Fibroblast of lung (primary cell): ENCODE results near the gene GIMAP6. TPM values are rescaled to one million over a fixed set of nuclear protein-coding genes. Genes with fewer than 3 reads are reported as not detected.

Experiments
- DNase-seq, 2 donors: peaks; one replicate each; pipeline versions ENCODE4 v3.0.0 to v3.0.0-alpha.2; 2010; ENCODE audit warnings: low read depth in 2 of 2
- H2AFZ ChIP-seq: 2 replicates; pipeline ENCODE4 v1.5.1; 2012; ENCODE audit warnings: low read length, control low read depth, inconsistent platforms
- H3K27ac ChIP-seq: 2 replicates; pipeline ENCODE4 v1.5.1; 2011; ENCODE audit warnings: low read length, control low read depth; ENCODE audit not compliant: insufficient read depth
- H3K27me3 ChIP-seq: 2 replicates; pipeline ENCODE4 v1.5.1; 2011; ENCODE audit warnings: mild to moderate bottlenecking, low read length; ENCODE audit not compliant: control insufficient read depth, insufficient read depth
- H3K36me3 ChIP-seq: 2 replicates; pipeline ENCODE4 v1.5.1; 2011; ENCODE audit warnings: low read length; ENCODE audit not compliant: control insufficient read depth, insufficient read depth
- H3K4me1 ChIP-seq: 2 replicates; pipeline ENCODE4 v1.5.1; 2011; ENCODE audit warnings: low read length; ENCODE audit not compliant: control insufficient read depth, insufficient read depth; ENCODE audit errors: extremely low read depth
- H3K4me2 ChIP-seq: 2 replicates; pipeline ENCODE4 v1.5.1; 2011; ENCODE audit warnings: low read length, control low read depth; ENCODE audit not compliant: insufficient read depth; ENCODE audit errors: extremely low read depth
- H3K4me3 ChIP-seq, 4 experiments: fragments of 200-600 bp in 1 of 4; sonication (generic) in 1 of 4; replicated peaks in 1 of 4; 2 replicates each; pipeline ENCODE4 v1.5.1; 2011 to 2016; ENCODE audit warnings: low read length in 4 of 4, low read depth in 3 of 4, mild to moderate bottlenecking in 3 of 4, control low read depth in 2 of 4, inconsistent platforms in 1 of 4, mixed read lengths in 1 of 4; ENCODE audit not compliant: insufficient read depth in 1 of 4; ENCODE audit errors: control extremely low read depth in 1 of 4
- H3K79me2 ChIP-seq: 2 replicates; pipeline ENCODE4 v1.5.1; 2012; ENCODE audit warnings: mild to moderate bottlenecking, low read length, inconsistent platforms; ENCODE audit not compliant: control insufficient read depth, insufficient read depth
- H3K9ac ChIP-seq: 2 replicates; pipeline ENCODE4 v1.5.1; 2011; ENCODE audit warnings: mild to moderate bottlenecking, low read length, control low read depth; ENCODE audit not compliant: insufficient read depth
- H3K9me3 ChIP-seq: 2 replicates; pipeline ENCODE4 v1.5.1; 2012; ENCODE audit warnings: low read depth, low read length; ENCODE audit not compliant: control insufficient read depth, insufficient read depth
- H4K20me1 ChIP-seq: 2 replicates; pipeline ENCODE4 v1.5.1; 2011; ENCODE audit warnings: low read length; ENCODE audit not compliant: control insufficient read depth, insufficient read depth; ENCODE audit errors: extremely low read depth
- EZH2 ChIP-seq: IDR thresholded peaks from 2 replicates; pipeline ENCODE4 v1.5.1; 2012; ENCODE audit warnings: low read length, control low read depth, mild to moderate bottlenecking; ENCODE audit errors: missing control alignments
- polyA plus RNA-seq, 2 donors: library from polyadenylated mRNA; depleted of rRNA in 1 of 2; stranded (reverse) in 1 of 2; unstranded in 1 of 2; fragments of >200 nt; gene quantifications; 2 replicates each; pipeline ENCODE4 v1.2.1, GENCODE V29; 2011 to 2012; ENCODE audit warnings: missing spikeins in 1 of 2
- total RNA-seq: library from RNA; depleted of rRNA; stranded (reverse); fragments of >200 nt; gene quantifications from 2 replicates; pipeline ENCODE4 v1.2.1, GENCODE V29; 2014
- TF ChIP-seq, protein P1 (sequence below), 2 donors: IDR thresholded peaks in 1 of 2; conservative IDR thresholded peaks in 1 of 2; 1 replicate in 1 of 2; 2 replicates in 1 of 2; pipeline ENCODE4 v1.5.1; 2011 to 2012; ENCODE audit warnings: low read length in 2 of 2, control low read depth in 1 of 2, inconsistent platforms in 1 of 2, low read depth in 1 of 2, mild to moderate bottlenecking in 1 of 2

The GIMAP6 gene
- total and polyA plus RNA-seq, 2 donors (not counting 1 experiment from before 2014, with no cell fraction given) = under 0.01 TPM; not detected in 1

DNA sequence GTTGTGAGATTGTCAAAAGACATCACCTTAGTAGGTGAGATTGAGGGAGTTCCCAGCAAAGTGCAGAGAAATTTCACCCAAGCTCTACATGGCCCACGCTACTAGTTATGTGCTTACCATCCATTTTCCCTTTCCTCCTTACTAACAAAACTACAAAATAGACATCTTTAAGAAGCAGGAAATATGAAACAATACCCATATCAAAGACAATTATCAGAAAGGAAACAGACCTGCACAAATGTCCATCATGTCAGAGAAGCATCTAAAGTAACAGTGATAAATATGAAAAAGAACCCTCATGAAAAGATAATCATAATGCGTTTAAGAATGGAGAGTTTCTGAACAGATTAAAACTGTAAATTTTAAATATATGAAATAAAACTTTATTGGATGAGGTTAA, 36.8 kb downstream of the GIMAP6 start:
- no peaks in the 10 kb centered on the region for H3K27me3 ChIP-seq
- H2AFZ ChIP-seq = no peak overlapping the region
- no peak overlapping the region for H3K9ac ChIP-seq
- no peak overlapping the region for H3K4me3 ChIP-seq
- no peak for TF ChIP-seq EZH2
- TF ChIP-seq, protein P1, sequence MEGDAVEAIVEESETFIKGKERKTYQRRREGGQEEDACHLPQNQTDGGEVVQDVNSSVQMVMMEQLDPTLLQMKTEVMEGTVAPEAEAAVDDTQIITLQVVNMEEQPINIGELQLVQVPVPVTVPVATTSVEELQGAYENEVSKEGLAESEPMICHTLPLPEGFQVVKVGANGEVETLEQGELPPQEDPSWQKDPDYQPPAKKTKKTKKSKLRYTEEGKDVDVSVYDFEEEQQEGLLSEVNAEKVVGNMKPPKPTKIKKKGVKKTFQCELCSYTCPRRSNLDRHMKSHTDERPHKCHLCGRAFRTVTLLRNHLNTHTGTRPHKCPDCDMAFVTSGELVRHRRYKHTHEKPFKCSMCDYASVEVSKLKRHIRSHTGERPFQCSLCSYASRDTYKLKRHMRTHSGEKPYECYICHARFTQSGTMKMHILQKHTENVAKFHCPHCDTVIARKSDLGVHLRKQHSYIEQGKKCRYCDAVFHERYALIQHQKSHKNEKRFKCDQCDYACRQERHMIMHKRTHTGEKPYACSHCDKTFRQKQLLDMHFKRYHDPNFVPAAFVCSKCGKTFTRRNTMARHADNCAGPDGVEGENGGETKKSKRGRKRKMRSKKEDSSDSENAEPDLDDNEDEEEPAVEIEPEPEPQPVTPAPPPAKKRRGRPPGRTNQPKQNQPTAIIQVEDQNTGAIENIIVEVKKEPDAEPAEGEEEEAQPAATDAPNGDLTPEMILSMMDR (conservative IDR thresholded peaks at IDR 0.05 in 1 of 2, IDR thresholded peaks at IDR 0.05 in 1 of 2; ENCODE audit: low read depth in 1 of 2, low read length in 2 of 2) = no peak
- no peaks in the 10 kb centered on the region for H3K79me2 ChIP-seq
- no peaks in the 10 kb centered on the region for H3K9me3 ChIP-seq
- no peaks in the 10 kb centered on the region for H3K36me3 ChIP-seq
- DNase-seq = no peak
- no peaks in the 10 kb centered on the region for H3K4me1 ChIP-seq
- no peak overlapping the region for H3K4me2 ChIP-seq
- H3K27ac ChIP-seq = no peak overlapping the region
- H4K20me1 ChIP-seq = no peaks in the 10 kb centered on the region

DNA sequence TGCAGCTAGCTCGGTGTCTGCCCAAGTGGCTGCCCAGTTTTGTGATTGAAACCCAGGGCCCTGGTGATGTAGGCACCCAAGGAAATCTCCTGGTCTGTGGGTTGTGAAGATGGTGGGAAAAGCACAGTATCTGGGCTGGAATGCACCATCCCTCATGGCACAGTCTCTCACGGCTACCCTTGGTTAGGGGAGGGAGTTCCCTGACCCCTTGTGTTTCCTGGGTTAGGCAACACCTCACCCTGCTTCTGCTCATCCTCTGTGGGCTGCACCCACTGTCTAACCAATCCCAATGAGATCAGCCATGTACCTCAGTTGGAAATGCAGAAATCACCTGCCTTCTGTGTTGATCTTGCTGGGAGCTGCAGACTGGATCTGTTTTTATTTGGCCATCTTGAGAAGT, 37.4 kb downstream of the GIMAP6 start:
- no peak overlapping the region for H2AFZ ChIP-seq
- H3K4me1 ChIP-seq = no peaks in the 10 kb centered on the region
- no peaks in the 10 kb centered on the region for H4K20me1 ChIP-seq
- TF ChIP-seq EZH2 = no peak
- TF ChIP-seq, protein P1 (conservative IDR thresholded peaks at IDR 0.05 in 1 of 2, IDR thresholded peaks at IDR 0.05 in 1 of 2; ENCODE audit: low read depth in 1 of 2, low read length in 2 of 2) = no peak
- no peaks in the 10 kb centered on the region for H3K36me3 ChIP-seq
- no peaks in the 10 kb centered on the region for H3K27me3 ChIP-seq
- no peak for DNase-seq
- H3K79me2 ChIP-seq = no peaks in the 10 kb centered on the region
- no peak overlapping the region for H3K27ac ChIP-seq
- H3K9ac ChIP-seq = no peak overlapping the region
- no peaks in the 10 kb centered on the region for H3K9me3 ChIP-seq
- no peak overlapping the region for H3K4me2 ChIP-seq
- no peak overlapping the region for H3K4me3 ChIP-seq

DNA sequence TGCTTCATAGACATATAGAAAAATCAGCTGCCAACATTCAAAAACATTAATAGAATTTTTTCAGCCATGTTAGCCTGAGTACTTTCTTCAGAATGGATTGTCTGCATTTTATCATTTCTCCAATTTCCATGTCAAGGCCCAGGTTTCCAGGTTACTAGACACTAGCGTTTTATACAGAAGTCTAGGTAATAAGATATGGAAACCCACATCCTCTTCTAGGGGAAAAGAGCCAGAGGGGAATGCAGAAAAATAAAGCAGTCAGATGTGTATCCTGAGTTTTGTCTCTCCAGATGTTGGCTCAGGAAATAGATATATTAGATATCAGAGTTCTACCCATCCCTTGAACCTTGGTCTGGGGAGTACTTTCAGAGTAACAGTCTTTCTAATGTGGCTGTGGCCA, 44.6 kb downstream of the GIMAP6 start:
- H3K4me2 ChIP-seq = no peak overlapping the region
- no peak for DNase-seq

More for the DNA sequence above, 44.6 kb downstream of the GIMAP6 start:
- Histone ChIP-seq H3K9me3 (no peaks in the 10 kb centered on the region), H3K36me3 (no peaks in the 10 kb centered on the region), H3K4me1 (no peaks in the 10 kb centered on the region), H2AFZ (no peak overlapping the region), H3K27ac (no peak overlapping the region), H3K79me2 (no peaks in the 10 kb centered on the region), H4K20me1 (no peaks in the 10 kb centered on the region), H3K4me3 (no peak overlapping the region), H3K27me3 (no peaks in the 10 kb centered on the region), H3K9ac (no peak overlapping the region)
- TF ChIP-seq, protein P1 (conservative IDR thresholded peaks at IDR 0.05 in 1 of 2, IDR thresholded peaks at IDR 0.05 in 1 of 2; ENCODE audit: low read depth in 1 of 2, low read length in 2 of 2) = no peak
- no peak for TF ChIP-seq EZH2
